ENCODE results near the gene TCF25.
"Not testable (repeated sequence)": the region's sequence is repeated elsewhere in the genome, so short reads cannot be mapped to it uniquely, and the experiment has no call there.

The TCF25 gene, protein sequence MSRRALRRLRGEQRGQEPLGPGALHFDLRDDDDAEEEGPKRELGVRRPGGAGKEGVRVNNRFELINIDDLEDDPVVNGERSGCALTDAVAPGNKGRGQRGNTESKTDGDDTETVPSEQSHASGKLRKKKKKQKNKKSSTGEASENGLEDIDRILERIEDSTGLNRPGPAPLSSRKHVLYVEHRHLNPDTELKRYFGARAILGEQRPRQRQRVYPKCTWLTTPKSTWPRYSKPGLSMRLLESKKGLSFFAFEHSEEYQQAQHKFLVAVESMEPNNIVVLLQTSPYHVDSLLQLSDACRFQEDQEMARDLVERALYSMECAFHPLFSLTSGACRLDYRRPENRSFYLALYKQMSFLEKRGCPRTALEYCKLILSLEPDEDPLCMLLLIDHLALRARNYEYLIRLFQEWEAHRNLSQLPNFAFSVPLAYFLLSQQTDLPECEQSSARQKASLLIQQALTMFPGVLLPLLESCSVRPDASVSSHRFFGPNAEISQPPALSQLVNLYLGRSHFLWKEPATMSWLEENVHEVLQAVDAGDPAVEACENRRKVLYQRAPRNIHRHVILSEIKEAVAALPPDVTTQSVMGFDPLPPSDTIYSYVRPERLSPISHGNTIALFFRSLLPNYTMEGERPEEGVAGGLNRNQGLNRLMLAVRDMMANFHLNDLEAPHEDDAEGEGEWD

DNA sequence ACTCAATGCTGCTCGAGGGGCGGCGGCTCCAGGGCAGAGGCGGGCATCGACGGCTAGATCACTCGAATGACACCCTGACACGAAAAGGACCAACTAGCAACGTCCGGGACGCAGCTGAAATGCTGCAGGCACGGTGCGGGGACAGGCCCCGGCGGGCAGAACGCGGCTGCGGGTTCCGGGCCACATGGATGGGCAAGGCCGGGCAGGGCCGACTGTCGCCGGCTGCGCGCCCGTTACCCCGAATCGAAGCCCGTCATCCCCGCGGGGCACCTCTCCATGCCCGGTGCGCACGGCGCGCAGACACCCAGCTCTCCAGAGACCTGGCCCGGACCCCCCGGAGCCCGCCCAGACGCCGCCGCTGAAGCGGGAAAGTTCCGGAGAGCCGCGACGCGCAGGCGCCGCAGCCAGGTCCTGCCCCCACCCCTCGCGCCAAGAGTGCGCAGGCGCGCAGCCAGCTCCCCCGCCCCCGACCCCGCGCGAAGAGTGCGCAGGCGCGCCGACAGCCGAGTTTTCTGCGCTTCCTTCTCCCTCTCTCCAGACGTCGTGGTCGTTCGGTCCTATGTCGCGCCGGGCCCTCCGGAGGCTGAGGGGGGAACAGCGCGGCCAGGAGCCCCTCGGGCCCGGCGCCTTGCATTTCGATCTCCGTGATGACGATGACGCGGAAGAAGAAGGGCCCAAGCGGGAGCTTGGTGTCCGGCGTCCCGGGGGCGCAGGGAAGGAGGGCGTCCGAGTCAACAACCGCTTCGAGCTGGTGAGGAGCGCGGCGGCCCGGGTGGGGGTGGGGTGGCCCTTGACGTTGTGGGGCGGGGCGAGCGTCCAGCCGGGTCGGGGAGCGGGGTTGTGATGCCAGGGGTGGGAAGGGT is at the start of gene TCF25:
TCF25 (plus strand) TSS at position 484 of the 863 bp plus-strand sequence; CDS start at position 560, 76 bp downstream.
- DNase-seq (ENCODE audit: low read depth) = peak; percentile 94
- H3K4me3 ChIP-seq (ENCODE audit: low read depth, low read length) = peak within 1 kb of the TSS; percentile 97
- TF ChIP-seq, protein P1, sequence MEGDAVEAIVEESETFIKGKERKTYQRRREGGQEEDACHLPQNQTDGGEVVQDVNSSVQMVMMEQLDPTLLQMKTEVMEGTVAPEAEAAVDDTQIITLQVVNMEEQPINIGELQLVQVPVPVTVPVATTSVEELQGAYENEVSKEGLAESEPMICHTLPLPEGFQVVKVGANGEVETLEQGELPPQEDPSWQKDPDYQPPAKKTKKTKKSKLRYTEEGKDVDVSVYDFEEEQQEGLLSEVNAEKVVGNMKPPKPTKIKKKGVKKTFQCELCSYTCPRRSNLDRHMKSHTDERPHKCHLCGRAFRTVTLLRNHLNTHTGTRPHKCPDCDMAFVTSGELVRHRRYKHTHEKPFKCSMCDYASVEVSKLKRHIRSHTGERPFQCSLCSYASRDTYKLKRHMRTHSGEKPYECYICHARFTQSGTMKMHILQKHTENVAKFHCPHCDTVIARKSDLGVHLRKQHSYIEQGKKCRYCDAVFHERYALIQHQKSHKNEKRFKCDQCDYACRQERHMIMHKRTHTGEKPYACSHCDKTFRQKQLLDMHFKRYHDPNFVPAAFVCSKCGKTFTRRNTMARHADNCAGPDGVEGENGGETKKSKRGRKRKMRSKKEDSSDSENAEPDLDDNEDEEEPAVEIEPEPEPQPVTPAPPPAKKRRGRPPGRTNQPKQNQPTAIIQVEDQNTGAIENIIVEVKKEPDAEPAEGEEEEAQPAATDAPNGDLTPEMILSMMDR (IDR thresholded peaks at IDR 0.05; ENCODE audit: insufficient read depth, low read depth, low read length, missing control alignments) = no peak

DNA sequence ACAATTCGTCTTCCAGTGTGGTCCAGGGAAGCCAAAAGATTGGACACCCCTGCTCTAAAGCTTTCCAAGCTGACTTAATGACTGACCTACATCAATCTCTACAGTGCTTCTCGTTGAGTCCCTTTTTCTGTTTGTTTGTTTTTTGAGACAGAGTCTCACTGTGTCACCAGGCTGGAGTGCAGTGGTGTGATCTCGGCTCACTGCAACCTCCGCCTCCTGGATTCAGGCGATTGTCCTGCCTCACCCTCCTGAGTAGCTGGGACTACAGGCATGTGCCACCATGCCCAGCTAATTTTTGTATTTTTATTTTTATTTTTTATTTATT is 49.6 kb upstream of the TCF25 start:
- DNase-seq (ENCODE audit: low read depth); H3K4me3 ChIP-seq (ENCODE audit: low read depth, low read length): not testable (repeated sequence)

DNA sequence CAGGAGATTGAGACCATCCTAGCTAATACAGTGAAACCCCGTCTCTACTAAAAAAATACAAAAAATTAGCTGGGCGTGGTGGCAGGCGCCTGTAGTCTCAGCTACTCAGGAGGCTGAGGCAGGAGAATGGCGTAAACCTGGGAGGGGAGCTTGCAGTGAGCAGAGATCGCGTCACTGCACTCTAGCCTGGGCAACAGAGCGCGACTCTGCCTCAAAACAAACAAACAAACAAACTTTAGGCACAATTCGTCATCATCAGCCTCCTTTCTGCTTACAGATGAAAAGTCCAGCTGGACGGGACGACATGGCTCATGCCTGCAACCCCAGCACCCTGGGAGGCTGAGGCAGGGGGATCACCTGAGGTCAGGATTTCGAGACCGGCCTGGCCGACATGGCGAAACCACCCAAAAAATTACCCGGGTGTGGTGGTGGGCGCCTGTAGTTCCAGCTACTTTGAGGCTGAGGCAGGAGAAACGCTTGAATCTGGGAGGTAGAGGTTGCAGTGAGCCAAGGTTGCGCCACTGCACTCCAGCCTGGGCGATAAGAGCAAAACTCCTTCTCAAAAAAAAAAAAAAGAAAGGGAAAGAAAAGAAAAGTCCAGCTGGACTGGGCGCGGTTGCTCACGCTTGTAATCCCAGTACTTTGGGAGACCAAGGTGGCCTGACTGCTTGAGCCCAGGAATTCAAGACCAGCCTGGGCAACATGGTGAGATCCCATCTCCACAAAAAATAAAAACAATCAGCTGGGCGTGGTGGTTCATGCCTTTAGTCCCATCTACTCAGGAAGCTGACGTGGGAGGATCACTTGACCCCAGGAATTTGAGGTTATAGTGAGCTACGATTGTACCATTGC is 46.6 kb upstream of the TCF25 start:
- no peak for DNase-seq (ENCODE audit: low read depth)
- TF ChIP-seq, protein P1 (IDR thresholded peaks at IDR 0.05; ENCODE audit: insufficient read depth, low read depth, low read length, missing control alignments) = no peak

DNA sequence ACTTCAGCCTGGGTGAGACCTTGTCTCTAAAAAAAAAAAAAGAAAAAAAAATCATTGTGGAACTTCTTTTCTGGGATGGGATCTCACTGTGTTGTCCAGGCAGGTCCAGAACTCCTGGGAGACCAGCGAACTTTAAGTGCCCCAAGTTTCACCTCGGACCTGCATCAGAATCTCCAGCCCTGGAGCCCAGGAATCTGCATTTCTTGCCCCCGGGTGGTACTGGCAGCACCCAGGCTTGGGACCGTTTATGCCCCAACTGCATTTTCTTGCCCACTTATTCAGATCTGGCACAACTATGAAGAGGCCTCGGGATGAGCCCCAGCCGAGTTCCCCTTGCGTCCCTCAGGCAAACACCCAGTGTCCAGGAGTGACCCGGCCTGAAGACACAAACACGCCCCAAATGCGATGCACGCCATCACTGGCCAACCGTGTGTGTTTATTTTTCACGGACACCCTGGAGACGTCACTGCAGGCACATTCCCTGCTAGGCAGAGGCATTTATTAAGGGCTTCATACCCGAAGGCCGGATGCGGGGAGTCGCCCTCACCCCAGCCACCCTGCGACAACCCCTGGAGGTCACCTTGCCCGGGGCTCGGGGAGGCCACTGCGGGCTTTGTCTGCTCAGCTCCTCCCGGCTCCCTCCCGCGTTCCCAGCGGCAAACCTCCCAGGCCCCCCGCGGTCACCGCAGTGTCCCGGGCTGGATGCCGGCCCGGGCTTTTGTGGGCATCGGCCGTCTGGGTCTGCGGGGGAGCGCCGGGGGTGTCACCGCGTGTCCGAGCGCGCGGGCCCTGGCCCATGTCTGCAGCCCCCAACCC is 45.8 kb upstream of the TCF25 start:
- no peak for DNase-seq (ENCODE audit: low read depth)
- TF ChIP-seq, protein P1 (IDR thresholded peaks at IDR 0.05; ENCODE audit: insufficient read depth, low read depth, low read length, missing control alignments) = no peak
- H3K4me3 ChIP-seq (ENCODE audit: low read depth, low read length) = no peak overlapping the region

More for the DNA sequence above, 46.6 kb upstream of the TCF25 start:
- no peak overlapping the region for H3K4me3 ChIP-seq (ENCODE audit: low read depth, low read length)

DNA sequence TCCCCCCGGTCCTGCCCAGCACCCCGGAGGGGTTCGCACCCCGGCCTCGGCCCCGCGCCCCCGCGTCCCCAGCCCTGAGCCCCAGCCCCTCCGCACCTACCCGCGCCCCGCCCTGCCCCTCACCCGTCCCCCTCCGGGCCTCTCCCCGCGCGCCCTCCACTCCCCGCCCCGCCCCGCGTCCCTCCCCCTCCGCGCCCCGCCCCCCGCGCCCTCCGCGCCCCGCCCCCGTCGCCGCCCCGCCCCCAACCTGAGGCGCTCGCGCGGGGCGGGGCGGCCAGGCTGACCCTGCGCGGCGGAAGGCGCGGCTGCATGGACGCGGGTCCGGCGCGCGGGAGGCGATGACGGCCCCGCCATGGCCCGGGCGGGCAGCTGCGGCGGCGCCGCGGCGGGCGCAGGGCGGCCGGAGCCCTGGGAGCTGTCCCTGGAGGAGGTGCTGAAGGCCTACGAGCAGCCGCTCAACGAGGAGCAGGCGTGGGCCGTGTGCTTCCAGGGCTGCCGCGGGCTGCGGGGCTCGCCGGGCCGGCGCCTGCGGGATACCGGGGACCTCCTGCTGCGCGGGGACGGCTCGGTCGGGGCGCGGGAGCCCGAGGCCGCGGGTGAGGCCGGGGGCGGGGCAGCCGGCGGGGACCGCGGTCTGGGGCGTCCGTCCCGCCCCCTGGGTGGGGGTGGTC is 45.1 kb upstream of the TCF25 start, which contains the start of gene SPIRE2:
SPIRE2 (plus strand) TSS at position 277 of the 671 bp plus-strand sequence; CDS start at position 353, 76 bp downstream.
- TF ChIP-seq, protein P1 (IDR thresholded peaks at IDR 0.05; ENCODE audit: insufficient read depth, low read depth, low read length, missing control alignments) = no peak
- DNase-seq (ENCODE audit: low read depth) = peak; percentile 64
- peak within 1 kb of the TSS; percentile 15; the same call in 1 of the 2 replicates for H3K4me3 ChIP-seq (ENCODE audit: low read depth, low read length)
